Limb (tissue), 2 donors: ENCODE results near the gene POU2F1.
"Not testable (repeated sequence)": the region's sequence is repeated elsewhere in the genome, so short reads cannot be mapped to it uniquely, and the experiment has no call there.

Experiments used
- DNase-seq, 2 donors: peaks; one replicate each; pipeline ENCODE4 v3.0.0-alpha.2; 2016; ENCODE audit errors: extremely low spot score in 2 of 2

Gene POU2F1

DNA sequence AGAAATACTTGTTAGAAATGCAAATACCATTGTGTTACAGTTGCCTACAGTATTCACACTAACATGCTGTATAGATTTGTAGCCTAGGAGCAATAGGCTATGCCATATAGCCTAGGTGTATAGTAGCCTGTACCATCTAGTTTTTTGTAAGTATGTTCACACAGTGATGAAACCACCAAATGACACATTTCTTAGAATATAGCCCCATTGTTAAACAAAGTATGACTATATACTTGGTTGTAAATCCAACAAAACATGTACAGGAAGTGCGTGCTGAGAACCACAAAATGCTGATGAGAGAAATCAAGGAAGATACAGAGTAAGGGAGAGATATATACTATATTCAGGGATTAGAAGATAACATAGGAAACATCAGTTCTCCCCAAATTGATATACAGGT is 92.2 kb downstream of the POU2F1 start:
- no peak for DNase-seq

DNA sequence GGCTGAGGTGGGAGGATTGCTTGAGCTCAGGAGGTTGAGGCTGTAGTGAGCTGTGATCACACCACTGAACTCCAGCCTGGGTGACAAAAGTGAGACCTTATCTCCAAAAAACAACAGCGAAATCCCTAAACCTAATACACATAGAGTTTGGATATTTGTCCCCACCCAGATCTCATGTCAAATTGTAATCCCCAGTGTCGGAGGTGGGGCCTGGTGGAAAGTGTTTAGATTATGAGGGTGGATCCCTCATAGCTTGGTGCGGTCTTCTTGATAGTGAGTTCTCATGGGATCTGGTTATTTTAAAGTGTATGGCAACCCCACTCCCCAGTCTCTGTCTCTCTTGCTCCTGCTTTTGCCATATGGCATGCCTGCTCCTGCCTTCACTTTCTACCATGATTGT is 94.0 kb downstream of the POU2F1 start:
- no peak for DNase-seq

DNA sequence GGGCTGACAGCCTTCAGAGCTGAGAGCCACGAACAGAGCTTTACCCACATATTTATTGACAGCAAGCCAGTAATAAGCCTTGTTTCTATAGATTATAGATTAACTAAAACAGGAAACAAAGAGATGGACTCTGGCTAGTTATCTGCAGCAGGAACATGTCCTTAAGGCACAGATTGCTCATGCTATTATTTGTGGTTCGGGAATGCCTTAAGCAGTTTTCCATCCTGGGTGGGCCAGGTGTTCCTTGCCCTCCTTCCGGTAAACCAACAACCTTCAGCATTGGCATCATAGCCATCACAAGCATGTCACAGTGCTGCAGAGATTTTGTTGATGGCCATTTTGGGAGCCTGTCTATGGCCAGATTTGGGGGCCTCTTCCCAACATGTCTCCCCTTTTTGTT is 96.8 kb downstream of the POU2F1 start:
- no peak for DNase-seq

DNA sequence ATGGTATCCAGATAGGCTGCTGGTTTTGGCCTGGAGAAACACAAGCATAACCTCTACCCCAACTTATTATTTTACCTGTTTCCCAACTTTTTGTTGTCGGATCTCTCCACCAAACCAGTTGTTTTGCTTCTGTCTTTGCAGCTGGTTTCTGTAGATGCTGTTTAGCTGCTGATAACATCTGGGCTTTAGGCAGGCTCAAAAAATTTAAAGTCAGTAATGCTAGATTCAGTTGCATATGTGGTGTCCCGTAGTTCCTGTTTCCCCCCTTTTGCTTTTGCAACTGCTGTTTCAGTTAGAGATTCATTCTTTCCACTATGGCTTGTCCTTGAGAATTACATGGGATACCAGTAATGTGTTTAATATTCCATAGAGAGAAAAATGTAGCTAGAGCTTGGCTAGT is 98.5 kb downstream of the POU2F1 start:
- DNase-seq: not testable (repeated sequence)

DNA sequence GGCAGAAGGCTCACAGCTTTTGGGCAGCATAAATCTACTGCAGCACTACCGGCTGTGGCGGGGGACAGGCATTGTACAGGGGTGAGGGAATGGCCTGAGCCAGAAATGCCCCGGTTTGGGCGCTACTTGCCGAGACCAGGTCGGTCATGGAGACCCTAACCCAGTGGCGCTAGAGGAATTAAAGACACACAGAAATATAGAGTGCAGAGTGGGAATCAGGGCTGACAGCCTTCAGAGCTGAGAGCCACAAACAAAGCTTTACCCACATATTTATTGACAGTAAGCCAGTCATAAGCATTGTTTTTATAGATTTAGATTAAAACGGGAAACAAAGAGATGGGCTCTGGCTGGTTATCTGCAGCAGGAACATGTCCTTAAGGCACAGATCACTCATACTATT is 101.8 kb downstream of the POU2F1 start:
- no peak for DNase-seq

DNA sequence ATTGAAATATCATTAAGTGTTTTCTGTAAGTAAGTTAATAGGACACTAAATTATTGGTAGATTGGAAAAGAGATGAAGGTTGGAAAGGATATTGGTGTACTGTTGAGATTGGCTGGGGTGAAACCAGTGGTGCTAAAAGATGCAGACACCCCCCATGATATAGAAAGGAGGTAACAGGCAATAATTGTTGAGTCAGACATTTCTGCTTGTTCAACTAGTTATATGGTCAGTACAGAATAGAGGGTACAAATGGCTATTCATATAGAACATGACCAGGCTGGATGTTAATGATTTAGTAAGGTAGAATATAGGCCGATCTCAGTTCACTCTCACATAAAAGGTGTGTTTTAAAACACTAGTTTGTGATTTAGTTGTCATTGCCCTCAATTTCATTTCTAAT is 104.5 kb downstream of the POU2F1 start:
- no peak for DNase-seq

DNA sequence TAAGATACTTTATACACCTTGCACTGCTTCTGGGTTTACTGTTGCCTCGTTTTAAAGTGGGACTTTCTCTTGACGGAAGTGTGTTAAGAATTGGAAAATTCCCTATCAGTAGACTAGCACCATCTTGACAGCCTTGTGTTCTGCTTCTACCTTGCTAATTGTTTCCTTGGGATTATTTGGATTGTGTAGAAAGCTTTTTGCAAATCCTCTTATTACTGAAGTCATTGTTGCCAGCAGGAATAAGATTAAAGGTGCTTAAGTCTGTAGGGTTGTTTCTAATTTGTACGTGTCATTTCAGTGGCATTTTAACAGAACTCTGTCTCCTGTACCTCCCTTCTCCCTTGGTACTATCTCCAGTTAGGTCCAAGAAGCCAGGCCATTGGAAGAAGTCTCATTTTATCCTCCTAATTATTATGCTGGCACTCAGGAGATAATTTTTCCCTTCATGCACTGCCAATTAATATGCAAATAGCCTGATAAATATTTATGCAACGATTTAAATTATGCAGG is 107.7 kb downstream of the POU2F1 start:
- DNase-seq: no peak

DNA sequence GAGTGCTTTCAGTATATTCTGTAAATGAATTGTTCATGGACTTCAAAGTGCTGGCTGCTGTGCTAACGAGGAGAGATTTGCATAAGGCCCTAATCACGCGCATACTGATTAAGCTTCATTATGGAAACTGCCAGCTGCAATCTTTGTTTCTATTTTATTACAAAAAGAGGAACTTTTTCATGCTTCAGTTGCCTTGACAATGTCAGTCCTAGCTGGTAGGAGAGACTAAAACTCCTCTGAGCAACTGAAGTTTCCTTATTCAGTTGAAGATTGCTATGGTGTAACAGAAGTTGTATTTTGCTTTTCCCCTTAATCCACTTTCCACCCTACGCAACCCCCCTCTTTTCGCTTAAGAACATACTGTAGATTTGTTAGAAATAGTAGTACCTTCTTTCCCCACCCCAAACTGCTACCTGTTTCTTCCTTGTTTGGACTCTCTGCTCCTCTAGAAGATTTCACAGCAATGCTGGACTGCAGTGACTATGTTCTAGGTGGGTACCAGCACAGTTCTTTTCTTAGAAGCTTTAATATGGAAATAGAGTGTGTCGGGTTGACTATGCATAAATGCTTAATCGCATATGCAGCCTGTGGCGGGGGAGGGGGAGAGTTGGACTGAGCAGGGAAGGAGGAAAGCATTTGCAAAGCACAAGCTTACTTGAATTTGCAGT is 108.3 kb downstream of the POU2F1 start:
- DNase-seq: peak in 1 of 2 donors; percentile 56

DNA sequence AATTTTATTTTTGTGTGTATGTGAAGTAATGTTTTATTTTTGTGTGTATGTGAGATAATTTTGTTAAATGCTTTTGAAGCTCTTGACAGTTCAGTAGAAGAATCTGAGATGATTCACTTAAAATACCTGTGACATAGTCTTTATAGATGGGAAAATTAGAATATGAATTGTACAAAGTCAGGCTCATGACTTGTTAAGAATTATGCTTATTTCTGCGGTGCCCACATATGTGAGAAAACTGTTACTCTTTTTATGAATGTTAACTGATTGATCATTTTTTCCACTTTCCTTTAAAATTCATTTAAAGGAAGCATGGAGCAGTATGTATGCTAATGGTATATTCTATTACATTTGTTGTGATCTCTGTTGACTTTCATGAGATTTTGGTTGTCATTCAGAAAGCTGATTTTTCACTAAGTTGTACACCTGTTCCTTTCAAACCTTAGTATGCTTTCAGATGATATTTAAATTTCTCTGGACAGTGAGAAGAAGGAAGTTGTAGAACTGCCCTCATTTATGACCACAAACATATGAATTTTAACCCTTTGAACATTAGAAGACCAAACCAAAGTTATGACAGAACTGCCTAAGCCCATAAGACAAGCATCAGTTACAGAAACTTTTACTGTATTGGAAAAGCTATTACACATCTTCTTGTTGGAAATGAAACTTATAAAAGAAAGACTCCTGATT is 110.1 kb downstream of the POU2F1 start:
- no peak for DNase-seq

DNA sequence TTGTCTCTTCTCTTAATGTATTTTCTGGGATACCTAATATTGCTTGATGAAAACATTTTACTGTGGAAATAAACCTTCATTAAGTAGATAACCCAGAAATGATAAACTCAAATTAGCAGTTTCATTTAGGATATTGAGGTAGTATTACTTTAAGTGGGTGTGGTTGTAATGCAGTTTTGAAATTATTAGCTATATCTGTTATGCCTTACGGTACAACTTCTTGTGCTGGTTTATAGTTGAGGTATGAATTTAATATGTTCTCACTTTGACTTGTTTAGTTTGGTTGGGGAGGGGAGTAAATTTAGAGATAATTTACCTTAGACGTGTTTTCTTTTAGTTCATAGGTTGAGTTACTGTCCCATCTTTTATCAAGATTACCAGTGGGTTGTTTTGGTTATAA is 111.0 kb downstream of the POU2F1 start:
- no peak for DNase-seq

DNA sequence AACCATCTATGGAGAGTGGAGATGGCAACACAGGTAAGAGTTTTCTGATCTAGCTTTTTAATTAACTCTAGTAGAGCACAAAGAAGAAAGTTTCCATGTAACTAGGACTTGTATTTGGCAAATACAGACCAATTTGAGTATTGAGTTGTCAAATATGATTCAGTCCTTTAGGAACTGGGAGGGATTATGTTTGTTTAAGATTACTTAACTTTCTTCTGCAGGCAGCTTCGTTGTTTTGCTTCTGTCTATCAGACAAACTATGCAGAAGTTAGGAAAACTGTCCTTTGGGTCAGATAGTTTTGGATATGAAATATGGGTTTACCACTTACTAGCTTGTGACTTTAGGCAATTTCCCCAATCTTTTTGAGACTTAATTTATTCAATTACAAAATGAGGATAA is 111.8 kb downstream of the POU2F1 start:
- no peak for DNase-seq

DNA sequence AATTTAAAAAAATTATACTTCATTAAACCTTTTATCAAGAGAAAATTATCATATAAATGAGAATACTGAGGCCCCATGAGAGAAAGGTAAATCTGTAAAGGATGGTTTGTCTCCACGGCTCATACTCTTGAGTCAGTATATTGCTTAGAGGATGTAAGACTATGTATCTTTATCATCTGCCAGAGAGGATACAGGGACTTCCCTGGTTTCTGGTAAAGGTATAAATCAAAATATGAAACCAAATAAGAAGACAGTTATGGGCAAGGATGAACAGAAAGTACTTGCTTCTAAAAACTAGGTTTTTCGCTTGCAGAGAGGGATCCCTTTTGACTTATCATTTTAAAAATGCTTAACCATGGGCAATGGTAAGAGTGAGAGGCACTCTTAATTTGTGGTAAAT is 112.4 kb downstream of the POU2F1 start:
- DNase-seq: no peak

DNA sequence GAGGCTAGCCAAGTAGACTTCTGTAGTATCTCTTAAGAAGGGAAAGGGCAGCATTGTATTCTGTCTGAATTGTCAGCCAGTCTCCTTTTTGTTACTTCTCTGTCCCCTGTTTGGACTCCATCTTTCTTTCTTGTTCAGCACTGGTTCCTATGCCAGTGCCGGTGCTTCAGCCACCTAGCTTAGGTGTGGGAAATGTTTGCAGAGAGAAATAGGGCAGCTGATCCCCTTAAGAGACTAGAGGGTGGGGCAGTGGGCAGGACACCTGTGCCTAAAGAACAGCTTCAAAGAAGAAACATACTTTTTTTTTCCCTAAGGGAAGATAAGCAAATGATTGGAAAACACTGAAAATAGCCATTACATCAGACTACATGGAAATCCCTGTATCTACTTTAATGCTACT is 113.0 kb downstream of the POU2F1 start:
- no peak for DNase-seq

DNA sequence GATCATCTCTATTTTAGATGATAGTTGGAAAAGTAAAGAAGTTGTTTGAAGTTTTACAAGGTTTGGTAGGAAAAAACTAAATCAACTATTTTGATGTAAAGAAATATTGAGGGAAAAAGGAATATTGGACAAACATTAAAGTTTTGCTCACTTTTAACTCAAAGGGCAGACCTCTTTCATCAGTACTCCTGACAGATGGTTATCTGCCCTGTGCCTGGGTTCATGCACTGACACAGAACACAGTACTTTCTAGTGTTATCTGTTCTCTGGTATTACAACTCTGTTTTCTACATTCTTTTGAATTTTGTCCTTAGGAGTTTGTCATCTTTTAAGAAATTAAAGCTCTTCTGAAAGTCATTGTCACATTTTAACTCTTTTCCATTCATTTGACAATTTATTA is 118.7 kb downstream of the POU2F1 start:
- no peak for DNase-seq

DNA sequence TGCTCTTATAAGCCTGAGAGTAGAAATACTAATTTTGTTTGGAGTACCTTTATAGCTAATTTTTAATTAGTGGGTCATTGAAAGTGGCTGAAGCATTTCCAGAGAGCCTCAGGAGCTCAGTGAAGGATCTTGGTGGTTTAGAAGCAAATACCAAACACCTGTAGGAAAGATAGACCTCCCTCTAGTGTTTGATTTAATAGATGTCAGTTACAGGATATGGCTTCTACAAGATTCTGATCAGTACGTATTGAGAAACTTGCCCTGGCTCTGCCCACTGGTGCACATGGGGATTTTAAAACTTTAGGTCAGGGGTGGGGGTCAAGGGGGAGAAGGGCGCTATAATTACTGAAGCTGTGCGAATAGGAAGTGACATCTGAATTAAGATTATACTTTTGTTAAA is 122.2 kb downstream of the POU2F1 start:
- no peak for DNase-seq

DNA sequence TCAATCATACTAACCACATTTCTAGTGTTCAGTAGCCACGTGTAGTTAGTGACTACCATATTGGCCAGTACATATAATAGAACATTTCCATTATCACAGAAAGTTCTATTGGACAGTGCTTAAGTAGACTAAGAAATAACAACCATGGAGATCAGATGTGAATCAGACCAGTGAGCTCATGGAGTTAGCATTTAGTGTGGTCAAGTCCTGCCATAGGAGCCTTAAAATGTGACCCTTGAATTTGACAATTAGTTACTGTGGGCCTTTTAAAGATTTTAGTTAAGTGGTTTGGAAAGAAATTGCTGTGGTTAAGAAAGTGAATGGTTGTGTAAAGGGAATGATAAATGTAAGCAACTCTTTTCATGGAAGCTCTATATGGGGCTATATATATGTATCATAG is 123.4 kb downstream of the POU2F1 start:
- DNase-seq: no peak

DNA sequence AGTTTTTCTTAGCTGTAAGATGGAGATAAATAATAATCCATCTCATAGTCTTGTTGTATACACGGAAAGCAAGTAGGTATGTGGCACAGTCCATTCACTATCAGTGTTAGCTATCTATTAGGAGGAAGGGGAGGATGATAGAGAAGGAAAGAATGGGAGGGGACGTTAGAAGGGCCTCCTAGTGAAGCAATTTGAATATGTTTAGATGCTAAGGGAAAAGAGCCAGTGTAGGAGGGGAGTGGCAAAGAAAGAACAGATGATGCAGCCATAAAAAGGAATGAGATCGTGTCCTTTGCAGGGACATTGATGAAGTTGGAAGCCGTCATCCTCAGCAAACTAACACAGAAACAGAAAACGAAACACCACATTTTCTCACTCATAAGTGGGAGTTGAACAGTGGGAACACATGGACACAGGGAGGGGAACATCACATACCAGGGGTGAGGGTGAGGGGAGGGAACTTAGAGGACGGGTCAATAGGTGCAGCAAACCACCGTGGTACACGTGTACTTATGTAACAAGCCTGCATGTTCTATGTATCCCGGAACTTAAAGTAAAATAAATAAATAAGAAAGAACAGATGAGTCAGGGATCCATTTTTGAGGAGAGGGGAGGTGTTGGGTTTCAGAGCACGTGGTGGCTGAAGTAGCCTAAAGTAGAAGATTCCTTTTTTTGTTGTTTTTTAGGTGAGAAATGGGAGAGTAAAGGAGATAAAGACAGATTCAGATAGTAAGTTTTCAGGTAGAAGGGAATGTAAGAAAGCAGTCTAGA is 124.1 kb downstream of the POU2F1 start:
- DNase-seq: no peak

DNA sequence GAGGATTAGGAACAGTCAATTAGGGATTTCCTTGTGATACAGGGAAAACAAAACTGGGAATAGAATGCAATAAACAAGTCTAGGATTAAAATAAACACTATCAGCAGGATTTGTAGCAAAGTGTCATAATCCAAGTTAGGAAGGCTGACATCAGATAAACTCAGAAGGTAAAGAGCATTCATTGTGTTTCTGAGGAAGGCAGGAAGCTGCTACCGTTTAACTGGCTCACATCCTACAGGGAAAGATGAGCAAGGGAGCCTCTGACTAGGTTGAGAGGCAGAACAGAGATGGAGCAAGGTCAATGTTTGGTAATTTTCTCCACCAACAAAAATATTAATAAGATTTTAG is 124.7 kb downstream of the POU2F1 start:
- no peak for DNase-seq

DNA sequence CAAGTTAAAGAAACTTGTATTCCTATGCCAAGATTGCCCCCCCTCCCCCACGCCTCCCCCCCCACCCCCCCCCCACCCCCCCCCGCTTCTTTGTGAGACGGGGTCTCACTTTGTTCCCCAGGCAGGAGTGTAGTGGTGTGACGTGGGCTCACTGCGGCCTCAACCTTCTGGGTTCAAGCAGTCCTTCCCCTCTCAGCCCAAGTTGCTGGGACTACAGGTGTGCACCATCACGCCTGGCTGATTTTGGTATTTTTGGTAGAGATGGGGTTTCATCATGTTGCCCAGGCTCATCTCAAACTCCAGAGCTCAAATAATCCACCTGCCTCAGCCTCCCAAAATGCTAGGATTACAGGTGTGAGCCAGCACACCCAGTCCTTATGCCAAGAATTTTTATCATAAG is 136.6 kb downstream of the POU2F1 start:
- DNase-seq: no peak

DNA sequence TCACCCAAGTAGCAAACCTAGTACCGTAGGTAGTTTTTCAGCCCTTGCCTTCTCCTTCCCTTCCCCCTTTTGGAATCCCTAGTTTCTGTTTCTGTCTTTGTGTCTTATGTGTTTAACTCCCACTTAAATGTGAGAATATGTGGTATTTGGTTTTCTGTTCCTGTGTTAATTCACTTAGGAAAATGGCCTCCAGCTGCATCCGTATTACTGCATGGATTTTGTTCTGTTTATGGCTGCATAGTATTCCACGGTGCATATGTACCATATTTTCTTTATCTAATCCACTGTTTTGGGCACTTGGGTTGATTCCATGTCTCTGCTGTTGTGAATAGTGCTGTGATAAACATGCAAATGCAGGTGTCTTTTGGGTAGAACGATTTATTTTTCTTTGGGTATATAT is 138.6 kb downstream of the POU2F1 start:
- no peak for DNase-seq

DNA sequence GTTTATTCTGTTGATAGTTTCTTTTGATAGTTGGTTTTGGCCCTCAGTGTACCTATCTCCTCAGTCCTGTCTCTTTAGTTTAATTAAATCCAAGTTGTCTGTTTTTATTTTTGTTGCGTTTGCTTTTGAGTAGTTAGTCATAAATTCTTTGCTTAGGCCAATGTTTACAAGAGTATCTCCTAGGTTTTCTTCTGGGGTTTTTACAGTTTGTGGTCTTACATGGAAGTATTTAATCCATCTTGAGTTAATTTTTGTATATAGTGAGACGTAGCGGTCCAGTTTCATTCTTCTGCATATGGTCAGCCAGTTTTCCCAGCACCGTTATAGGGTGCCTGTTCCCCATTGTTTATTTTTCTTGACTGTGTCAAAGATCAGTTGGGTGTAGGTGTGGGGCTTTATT is 139.4 kb downstream of the POU2F1 start:
- DNase-seq: no peak

DNA sequence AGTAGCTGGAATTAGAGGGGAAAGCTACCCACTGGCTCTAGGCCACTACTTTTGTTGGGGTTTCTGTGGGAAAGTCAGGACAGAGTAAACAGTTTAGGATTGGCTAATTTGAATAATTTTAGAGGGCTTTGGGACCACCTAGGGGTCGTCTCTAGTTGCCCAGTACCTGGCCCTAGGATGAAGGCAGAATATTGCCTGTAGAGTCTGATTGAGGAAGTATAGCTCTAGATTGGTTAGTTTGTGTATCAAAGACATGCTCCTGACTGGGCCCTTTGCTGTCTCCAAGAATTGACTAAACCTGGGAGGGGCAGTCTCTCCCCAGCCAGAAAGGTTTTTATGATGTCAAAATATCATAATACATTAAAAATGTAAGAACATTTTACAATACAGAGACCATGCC is 142.0 kb downstream of the POU2F1 start:
- DNase-seq: no peak

DNA sequence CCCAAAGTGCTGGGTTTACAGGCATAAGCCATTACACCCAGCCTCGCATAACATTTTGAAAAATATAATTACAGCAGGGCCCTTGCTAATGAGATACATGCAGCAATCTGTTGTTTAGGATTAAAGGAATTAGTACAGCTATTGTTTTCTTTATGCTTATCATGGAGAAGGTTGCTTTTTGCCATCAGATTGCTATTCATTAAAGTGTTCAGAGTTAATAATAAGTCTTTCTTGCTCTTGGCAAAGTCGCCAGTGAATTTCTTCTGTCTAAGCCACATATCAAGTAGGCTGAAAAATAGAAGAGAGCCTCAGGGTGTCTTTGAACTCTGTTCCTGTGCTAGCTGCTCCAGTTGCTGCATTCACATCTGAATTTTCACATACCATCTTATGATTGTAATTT is 144.1 kb downstream of the POU2F1 start:
- no peak for DNase-seq
